ENCODE results near the gene LCN12. TPM values are rescaled to one million over a fixed set of nuclear protein-coding genes. Genes with fewer than 3 reads are reported as not detected.
A peak's percentile ranks its signal among the peaks of the same experiment; 100 is the strongest.

LCN12 gene
- total RNA-seq, 1 experiment from 2014 or later: 4.2 TPM

- intact Hi-C loops (cut with micrococcal nuclease): no loop called here
- no peak for DNase-seq (ENCODE audit: low read depth, low spot score)
- no peak for TF ChIP-seq ATF3 (IDR thresholded peaks at IDR 0.05)
- no peak for TF ChIP-seq REST (IDR thresholded peaks at IDR 0.05; ENCODE audit: low read depth)
- TF ChIP-seq POLR2A (IDR thresholded peaks at IDR 0.05; ENCODE audit: borderline replicate concordance, extremely low read depth, insufficient read depth, insufficient read length): no peak
- no peak for TF ChIP-seq ZBTB33 (IDR thresholded peaks at IDR 0.05; ENCODE audit: extremely low read depth, insufficient replicate concordance, low read length)
- no peak for TF ChIP-seq SP1 (IDR thresholded peaks at IDR 0.05; ENCODE audit: low read depth)
- no peak for TF ChIP-seq EGR1 (IDR thresholded peaks at IDR 0.05; ENCODE audit: low read depth)
- no peak for TF ChIP-seq ZFX (IDR thresholded peaks at IDR 0.05)
- TF ChIP-seq FOSL1 (IDR thresholded peaks at IDR 0.05; ENCODE audit: low read depth): no peak
- no peak for TF ChIP-seq EZH2 (IDR thresholded peaks at IDR 0.05)
- no peak for TF ChIP-seq RAD21 (IDR thresholded peaks at IDR 0.05; ENCODE audit: low read depth)
- no peak for TF ChIP-seq CBX3 (IDR thresholded peaks at IDR 0.05; ENCODE audit: low read depth)
- TF ChIP-seq EZH2phosphoT487 (IDR thresholded peaks at IDR 0.05; ENCODE audit: borderline replicate concordance): no peak
- no peak for TF ChIP-seq SIN3A (IDR thresholded peaks at IDR 0.05; ENCODE audit: low read depth)
- no peak for TF ChIP-seq ELF1 (IDR thresholded peaks at IDR 0.05; ENCODE audit: borderline replicate concordance, low read depth)
- no peak for TF ChIP-seq YY1 (IDR thresholded peaks at IDR 0.05; ENCODE audit: extremely low read depth, insufficient replicate concordance, low read depth, low read length)
- no peak for TF ChIP-seq TCF7L2 (IDR thresholded peaks at IDR 0.05; ENCODE audit: borderline replicate concordance, extremely low read depth, insufficient read depth, insufficient read length)
- TF ChIP-seq ZNF274 (IDR thresholded peaks at IDR 0.05; ENCODE audit: low read depth, low read length): no peak
- TF ChIP-seq MAX (IDR thresholded peaks at IDR 0.05): no peak
- TF ChIP-seq CEBPB (IDR thresholded peaks at IDR 0.05; ENCODE audit: low read depth): no peak
- ChIA-PET RAD21 (ENCODE audit: low non-redundant PET in 1 of 2, low total read pairs in 2 of 2, uncharacterized antibody in 2 of 2, unreplicated experiment in 2 of 2) (no interaction called here), POLR2A (no interaction called here), CTCF (no interaction called here)
- Histone ChIP-seq H3K4me3 (replicated peaks in 1 of 2; ENCODE audit: low read depth in 1 of 2, low read length in 2 of 2) (no peak overlapping the region), H3K27me3 (ENCODE audit: insufficient read depth, low read length) (no peaks in the 10 kb centered on the region), H3K79me2 (ENCODE audit: insufficient read depth, low read length) (no peaks in the 10 kb centered on the region), H3K9me2 (ENCODE audit: insufficient read depth) (no peaks in the 10 kb centered on the region), H4K20me1 (ENCODE audit: insufficient read depth) (no peaks in the 10 kb centered on the region), H3K27ac (ENCODE audit: low read depth, low read length) (no peak overlapping the region), H3K36me3 (ENCODE audit: control insufficient read depth in 1 of 2, insufficient read depth in 2 of 2, low read length in 2 of 2) (peaks cover 3 to 26% of the 10 kb centered on the region in 2 experiments; a peak in 2 of 4 replicates), H3K9ac (ENCODE audit: low read length) (no peak overlapping the region), H2AFZ (ENCODE audit: low read depth, low read length, poor library complexity, severe bottlenecking) (no peak overlapping the region), H3K9me3 (ENCODE audit: control insufficient read depth in 1 of 2, insufficient read depth in 1 of 2, low read depth in 1 of 2, low read length in 2 of 2) (no peaks in the 10 kb centered on the region), H3K4me2 (ENCODE audit: low read length) (no peak overlapping the region), H3K4me1 (ENCODE audit: control insufficient read depth in 1 of 2, insufficient read depth in 2 of 2, low read length in 2 of 2) (no peaks in the 10 kb centered on the region)
- BruUV-seq (replicated peaks): no TSS peak
- peak; percentile 33; the same call in 1 of the 2 replicates for ATAC-seq
Observed at GRCh38 chr9:136928591-136928990, 23.5 kb upstream of the LCN12 start.
